ENCODE measurements around the gene TLN1.

The TLN1 gene

GRCh38 chr9:35683323-35683722, 48.7 kb downstream of the TLN1 start:
- DNase-seq: no peak

GRCh38 chr9:35682520-35683315, 49.3 kb downstream of the TLN1 start:
- no peak for DNase-seq

- DNase-seq: no peak
Observed at GRCh38 chr9:35682051-35682450, 49.9 kb downstream of the TLN1 start.

- no peak for DNase-seq
Observed at GRCh38 chr9:35681341-35682002, 50.5 kb downstream of the TLN1 start.

GRCh38 chr9:35680331-35681105, 51.5 kb downstream of the TLN1 start:
- no peak for DNase-seq

- no peak for DNase-seq
Observed at GRCh38 chr9:35679766-35680330, 52.1 kb downstream of the TLN1 start.

GRCh38 chr9:35679091-35679490, 52.9 kb downstream of the TLN1 start:
- DNase-seq: no peak

- DNase-seq: no peak
Observed at GRCh38 chr9:35675732-35676392, 56.1 kb downstream of the TLN1 start.

GRCh38 chr9:35675204-35675603, 56.8 kb downstream of the TLN1 start:
- DNase-seq: no peak

- DNase-seq: no peak
Observed at GRCh38 chr9:35674025-35674361, 58.0 kb downstream of the TLN1 start.

GRCh38 chr9:35673132-35674024, 58.6 kb downstream of the TLN1 start, which contains the start of gene CA9:
Gene CA9, plus strand, starts transcription at chr9:35673928. Its CDS starts 32 bp downstream, at chr9:35673960.
- DNase-seq: no peak

GRCh38 chr9:35669331-35670145, 62.5 kb downstream of the TLN1 start:
- DNase-seq: no peak

- no peak for DNase-seq
Observed at GRCh38 chr9:35667939-35668338, 64.1 kb downstream of the TLN1 start.

GRCh38 chr9:35666549-35666948, 65.4 kb downstream of the TLN1 start:
- no peak for DNase-seq

GRCh38 chr9:35666045-35666444, 66.0 kb downstream of the TLN1 start:
- no peak for DNase-seq

- DNase-seq: no peak
Observed at GRCh38 chr9:35665471-35665818, 66.5 kb downstream of the TLN1 start.

- DNase-seq: peak; percentile 71
Observed at GRCh38 chr9:35664531-35665470, 67.2 kb downstream of the TLN1 start, which contains the start of gene ARHGEF39. Gene ARHGEF39, minus strand, starts transcription at chr9:35665195. Its CDS starts 26 bp downstream, at chr9:35665169.

GRCh38 chr9:35662437-35662836, 69.6 kb downstream of the TLN1 start:
- DNase-seq: no peak

- DNase-seq: no peak
Observed at GRCh38 chr9:35661756-35662350, 70.1 kb downstream of the TLN1 start.

All from NK-92 treated with Interleukin-12 subunit alpha and Interleukin-12 subunit beta, amount 100 ng/mL, for 24 hours (cell line).